GM23248 (cell line): ENCODE measurements around the gene TTC9.

Source experiments
- EZH2 ChIP-seq: fragments of 200-600 bp; sonication (generic); IDR thresholded peaks from 2 replicates; pipeline ENCODE4 v1.6.1; 2018; ENCODE audit warnings: antibody characterized with exemption, mild to moderate bottlenecking; ENCODE audit not compliant: insufficient read depth, poor library complexity, severe bottlenecking
- EZH2phosphoT487 ChIP-seq: fragments of 200-600 bp; sonication (generic); IDR thresholded peaks from 2 replicates; pipeline ENCODE4 v1.6.1; 2018; ENCODE audit warnings: antibody characterized with exemption, moderate library complexity, mild to moderate bottlenecking, low read depth; ENCODE audit not compliant: insufficient read depth

DNA sequence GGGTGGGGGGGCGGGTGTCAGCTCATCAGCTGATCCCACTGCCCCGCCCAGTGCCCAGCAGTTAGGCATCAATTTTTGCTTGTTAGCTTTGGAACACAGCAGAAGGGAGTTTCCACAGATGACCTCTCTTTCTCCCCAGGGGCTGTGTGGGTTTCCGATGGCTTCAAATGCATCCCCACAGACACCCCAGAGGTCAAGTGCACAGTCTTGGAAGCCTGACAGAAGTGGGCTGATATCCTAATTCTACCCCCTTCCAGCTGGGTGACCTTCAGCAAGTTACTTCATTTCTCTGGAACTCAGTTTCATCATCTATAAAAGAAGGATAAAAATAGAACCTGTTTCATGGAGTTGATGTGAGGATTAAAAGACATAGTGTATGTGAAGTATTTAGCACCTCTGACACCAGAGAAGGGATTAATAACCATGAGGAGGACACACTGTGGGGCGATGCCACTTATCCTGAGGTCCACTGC is 22.0 kb downstream of the TTC9 start:
- TF ChIP-seq EZH2 (no peak), EZH2phosphoT487 (no peak)
